Activated CD8-positive, alpha-beta memory T cell treated with anti-CD3 and anti-CD28 coated beads for 24 hours (primary cell): ENCODE measurements around the gene ZFP1.
"Not testable (repeated sequence)": the region's sequence is repeated elsewhere in the genome, so short reads cannot be mapped to it uniquely, and the experiment has no call there.

Experiments
- DNase-seq: peaks from one replicate; pipeline ENCODE4 v3.0.0-alpha.2; 2020

Gene ZFP1

DNA sequence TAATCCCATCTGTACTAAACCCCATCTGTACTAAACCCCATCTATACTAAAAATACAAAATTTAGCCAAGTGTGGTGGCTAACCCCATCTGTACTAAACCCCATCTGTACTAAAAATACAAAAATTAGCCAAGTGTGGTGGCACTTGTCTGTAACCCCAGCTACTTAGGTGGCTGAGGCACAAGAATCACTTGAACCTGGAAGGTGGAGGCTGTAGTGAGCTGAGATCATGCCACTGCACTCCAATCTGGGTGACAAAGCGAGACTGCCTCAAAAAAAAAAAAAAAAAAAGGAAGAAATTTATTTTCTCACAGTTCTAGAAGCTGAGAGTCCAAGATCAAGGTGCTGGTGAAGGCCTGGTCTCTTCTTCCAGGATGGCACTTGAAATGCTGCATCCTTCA lies 12.1 kb downstream of the ZFP1 start:
- no peak for DNase-seq

DNA sequence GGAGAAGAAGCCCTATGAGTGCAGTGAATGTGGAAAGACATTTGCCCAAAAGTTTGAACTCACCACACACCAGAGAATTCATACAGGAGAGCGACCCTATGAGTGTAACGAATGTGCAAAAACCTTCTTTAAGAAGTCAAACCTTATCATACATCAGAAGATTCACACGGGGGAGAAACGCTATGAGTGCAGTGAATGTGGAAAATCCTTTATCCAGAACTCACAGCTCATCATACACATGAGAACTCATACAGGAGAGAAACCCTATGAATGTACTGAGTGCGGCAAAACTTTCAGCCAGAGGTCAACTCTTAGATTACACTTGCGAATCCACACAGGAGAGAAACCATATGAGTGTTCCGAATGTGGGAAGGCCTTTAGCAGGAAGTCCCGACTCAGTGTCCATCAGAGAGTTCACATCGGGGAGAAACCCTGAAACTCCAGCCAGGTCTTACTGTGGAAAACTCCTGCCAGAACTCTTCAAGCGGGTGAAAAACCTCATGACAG lies 21.6 kb downstream of the ZFP1 start:
- no peak for DNase-seq

DNA sequence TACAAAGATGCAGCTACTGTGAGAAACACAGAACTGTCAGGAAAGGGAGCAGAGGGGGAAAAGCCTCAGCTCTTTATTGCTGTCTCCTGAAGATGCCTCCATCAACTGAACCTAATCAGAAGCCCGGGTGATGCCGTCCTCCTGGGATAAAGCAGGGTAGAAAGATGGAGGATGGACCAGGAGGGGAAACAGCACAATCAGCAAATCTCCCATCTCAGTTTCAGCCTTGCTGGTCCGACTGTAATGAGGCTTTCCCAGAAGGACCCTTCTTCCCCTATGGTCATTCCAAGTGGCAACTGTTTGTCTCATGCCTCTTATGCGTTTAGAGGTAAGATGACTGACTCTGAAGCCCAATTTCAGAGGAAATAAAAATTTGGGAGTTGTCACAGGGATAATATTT lies 24.3 kb downstream of the ZFP1 start:
- no peak for DNase-seq

DNA sequence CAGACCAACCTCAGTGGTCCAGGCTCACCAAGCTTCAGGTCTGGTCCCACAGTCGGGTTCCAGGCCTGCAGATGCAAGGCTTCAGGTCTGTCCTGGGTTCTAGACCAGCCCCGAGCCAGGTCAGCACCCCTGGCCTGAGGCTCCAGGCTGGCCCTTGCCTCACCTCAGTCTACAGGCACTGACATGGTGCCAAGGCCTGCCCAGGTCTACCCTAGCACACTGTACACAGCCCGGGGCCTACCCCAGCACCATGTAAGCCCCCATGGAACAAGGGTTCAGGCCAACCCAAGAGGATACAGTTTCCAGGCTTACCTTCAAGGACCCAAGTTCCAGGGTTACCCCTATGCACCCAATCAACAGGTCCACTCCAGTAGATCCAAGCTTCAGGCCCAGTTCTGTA lies 26.8 kb downstream of the ZFP1 start:
- DNase-seq: no peak

DNA sequence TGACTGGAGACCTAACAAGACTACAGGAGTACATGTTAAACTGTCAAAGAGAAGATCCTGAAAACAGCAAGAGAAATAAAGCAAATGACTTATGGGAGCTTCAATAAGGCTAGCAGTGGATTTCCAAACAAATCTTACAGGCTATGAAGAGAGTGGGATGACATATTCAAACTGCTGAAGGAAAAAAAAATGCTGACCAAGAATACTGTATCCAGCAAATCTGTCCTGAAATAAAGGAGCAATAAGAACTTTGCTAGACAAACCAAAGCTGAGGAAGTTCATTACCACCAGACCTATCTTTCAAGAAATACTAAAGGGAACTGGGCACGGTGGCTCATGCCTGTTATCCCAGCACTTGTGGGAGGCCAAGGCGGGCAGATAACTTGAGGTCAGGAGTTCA lies 28.6 kb downstream of the ZFP1 start:
- no peak for DNase-seq

DNA sequence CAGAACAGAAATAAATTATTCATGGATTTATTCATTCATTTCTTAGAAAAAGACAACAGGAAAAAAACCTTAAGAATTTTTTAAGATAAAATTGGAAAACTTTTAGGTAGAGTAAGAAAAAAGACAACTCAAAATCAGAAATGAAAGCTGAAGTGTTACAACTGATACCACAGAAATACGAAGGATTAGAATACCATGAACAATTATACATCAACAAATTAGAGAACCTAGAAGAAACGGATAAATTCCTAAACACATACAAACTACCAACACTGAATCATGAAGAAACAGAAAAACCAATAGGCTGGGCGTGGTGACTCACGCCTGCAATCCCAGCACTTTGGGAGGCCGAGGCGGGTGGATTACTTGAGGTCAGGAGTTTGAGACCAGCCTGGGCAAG lies 30.9 kb downstream of the ZFP1 start:
- no peak for DNase-seq

DNA sequence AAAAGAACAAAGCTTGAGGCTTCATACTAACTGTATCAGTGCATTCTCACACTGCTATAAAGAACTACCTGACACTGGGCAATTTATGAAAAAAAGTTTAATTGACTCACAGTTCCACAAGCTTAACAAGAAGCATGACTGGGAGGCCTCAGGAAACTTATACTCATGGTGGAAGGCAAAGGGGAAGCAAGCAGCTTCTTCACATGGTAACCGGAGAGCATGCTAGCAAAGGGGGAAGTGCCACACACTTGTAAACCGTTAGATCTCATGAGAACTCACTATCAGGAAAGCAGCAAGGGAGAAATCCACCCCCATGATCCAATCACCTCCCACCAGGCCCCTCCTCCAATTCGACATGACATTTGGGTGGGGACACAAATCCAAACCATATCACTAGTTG lies 33.3 kb downstream of the ZFP1 start:
- DNase-seq: no peak

DNA sequence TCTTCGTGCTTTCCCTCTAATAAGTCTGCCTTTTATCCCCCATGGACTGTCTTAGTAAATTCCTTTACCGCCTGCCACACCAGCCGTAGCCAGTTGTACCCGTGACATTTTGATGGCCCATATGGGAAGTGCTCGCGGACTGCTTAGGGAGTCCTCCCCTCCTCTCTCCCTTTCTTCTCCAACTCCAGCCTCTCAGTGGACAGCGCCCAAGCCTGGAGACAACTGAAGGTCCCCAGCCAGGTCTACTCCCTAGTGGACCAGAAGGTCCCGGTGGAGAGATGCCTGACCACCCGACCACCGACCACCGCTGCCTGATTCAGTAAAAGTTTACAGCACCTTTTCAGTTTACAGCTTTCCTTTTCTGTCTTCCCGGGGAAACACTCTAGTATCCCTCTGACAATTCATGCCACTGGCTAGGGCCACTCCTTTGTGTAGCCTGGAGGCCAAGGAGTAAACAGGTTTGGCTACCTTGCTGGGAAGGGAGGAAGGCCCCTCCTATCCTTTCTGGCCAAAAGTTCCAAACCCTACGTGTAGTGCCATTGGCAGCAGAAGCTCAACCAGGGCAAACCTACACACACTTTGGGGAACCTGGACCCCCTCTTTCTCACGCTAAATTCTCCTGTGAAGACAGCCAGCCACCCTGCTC lies 40.6 kb downstream of the ZFP1 start:
- no peak for DNase-seq

DNA sequence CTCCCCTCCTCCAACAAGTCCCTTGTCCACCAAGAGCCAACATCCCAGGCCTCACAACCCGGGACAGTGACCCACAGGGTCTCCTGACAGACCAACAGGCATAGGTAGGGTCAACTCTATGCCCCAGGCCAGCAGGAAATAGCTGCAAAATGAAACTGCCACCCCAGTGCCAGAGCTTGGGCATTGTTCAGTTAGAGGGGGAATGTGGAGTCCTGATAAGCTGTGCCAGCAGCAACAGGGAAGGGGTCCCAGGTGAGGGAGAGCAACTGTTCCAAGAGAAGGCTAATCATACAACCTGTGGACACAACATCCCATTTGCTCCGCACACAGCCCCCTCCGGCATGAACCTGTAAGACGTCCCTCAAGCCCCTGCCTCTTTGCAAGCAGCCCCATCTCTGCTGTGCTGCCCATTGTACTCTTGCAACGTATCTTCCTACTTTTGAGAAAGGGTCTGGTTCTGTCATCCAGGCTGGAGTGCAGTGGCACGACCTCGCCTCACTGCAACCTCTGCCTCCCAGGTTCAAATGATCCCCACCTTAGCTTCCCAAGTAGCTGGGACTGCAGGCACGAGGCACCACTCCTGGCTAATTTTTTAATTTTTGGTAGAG lies 41.4 kb downstream of the ZFP1 start:
- no peak for DNase-seq

DNA sequence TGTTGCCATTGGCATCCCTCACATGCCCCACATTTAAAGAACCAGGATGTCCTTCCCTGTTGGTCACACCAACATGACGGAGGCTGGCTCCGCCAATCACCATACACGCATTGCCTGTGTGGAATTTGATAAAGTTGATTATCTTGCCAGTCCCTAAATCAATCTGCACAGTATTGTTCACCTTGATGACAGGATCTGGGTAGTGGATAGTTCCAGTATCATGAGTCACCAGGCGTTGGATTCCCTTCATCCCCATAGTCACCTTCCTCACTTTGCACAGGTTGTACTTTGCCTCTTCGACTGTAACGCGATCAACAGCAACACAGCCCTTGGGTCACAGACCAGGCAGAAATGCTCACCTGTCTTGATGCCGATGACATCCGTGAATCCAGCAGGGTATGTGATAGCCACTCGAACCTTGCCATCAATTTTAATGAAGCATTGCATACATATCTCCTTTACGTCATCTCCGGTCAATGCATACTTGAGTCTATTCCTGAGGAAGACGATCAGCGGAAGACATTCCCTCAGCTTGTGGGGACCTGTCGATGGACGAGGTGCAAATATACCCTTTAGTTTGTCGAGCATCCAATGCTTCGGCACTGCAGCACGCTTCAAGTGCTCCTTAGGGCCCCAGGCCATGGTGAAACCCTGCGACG lies 44.4 kb downstream of the ZFP1 start:
- no peak for DNase-seq

DNA sequence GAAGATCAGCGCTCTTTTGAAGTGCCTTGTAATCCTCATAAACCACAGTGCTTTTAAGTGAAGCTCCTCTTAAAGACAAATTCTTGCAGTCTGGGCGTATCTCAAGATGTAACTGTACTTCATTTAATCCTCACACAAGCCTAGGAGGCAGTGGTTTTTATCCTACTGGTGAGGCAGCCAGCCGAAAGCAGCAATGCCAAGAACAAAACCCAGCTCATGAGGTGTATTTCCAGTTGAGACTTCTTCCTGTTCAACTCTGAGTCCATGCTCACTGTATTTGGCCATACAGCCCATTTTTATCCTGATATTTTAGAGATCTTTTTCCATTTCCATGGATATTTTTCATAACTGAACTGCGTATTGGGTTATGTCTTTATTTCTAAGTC lies 44.9 kb downstream of the ZFP1 start:
- DNase-seq: no peak

DNA sequence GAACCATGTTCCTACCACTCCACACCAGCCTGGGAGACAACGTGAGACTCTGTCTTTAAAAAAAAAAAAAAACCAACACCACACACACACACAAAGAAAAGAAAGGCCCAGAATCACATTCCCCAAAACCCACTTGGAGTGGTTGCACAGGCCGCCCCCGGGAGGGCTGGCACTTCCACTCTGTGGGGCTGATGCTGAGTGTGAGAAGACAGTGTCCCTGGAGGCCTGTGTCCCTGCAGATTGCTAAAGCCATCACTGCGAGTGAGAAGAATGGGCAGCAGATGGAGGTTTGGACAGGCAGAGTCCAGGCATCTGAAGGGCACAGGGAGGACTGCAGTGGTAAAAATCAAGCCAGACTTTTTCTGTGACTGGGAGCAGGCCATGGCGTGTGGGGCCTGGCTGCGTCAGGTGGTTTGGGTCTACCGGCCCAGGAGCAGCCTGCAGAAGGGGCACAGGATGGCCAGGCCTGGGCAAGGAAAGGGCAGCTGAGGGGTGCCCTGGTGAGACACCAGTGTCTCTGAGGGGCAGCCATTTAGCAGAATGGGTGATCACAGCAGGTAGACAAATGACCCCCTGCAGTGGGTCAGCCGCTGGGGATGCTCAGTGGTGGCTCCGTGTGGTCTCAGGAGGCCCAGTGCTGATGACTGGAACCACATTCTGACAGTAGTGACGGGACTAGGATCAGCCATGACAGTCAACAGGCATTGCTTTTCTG lies 45.6 kb downstream of the ZFP1 start:
- DNase-seq: no peak

DNA sequence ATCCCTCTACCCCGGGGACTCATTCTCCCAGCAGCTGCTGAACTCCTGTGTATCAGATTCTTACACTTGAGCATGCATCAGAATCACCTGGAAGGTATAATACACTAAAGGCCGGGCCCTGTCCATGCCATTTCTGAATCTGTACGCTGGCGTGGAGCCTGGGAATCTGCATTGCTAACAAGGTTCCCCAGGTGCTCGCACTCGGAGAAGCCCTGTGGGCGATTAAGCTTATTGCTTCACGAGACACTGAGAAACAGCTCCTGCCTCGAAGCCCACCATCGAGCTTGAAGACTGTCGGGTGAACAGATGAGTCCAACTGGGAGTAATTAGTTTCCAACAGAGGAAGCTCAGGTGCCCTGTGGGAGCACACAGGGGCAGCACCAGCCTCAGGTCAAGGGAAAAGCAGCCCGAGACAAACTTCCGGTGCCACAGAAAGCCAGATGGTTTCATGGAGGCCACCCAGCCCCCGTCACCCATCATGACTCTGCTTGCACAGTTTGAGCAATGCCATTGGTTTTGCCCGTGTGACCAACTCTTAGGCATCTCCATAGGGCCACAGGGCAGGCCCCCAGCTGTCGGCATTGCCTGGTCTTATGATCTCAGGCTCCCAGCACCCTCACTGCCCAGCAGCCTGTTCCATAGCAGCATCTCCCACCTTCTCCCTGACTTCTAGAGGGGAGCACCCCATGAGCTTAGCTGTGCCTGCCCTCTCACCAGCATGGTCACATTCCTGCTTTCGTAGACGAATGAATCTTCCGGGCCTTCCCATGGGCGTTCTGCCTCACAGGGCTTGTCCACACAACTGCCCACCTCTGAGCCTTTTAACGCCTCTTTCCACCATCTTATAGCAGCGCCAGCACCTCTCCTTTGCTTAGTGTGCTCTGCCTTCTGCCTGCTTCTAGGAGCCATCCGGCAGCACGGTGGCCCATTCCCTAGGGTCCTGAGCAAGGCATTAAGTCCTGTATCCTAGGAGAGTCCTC lies 47.8 kb downstream of the ZFP1 start:
- peak; percentile 49 for DNase-seq

DNA sequence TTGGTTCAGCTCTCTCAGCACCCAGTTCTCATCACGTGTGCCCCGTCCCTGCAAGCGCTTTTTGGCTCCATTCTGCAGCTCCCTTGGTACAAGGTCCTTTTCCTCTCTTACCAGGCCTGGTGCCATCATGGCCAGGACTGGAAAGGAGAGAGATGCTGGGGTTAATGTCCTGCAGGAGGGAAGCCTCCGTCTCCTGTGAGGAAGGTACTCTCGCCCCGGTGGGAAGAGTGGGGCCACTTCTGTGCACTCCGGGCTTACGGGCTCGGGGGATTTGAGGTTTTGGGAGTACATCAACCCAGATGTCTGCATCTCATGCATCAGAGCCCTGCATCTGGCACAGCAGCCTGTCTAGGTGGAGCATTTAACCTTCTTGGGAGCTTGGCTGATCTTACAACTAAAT lies 48.5 kb downstream of the ZFP1 start:
- DNase-seq: peak; percentile 47

DNA sequence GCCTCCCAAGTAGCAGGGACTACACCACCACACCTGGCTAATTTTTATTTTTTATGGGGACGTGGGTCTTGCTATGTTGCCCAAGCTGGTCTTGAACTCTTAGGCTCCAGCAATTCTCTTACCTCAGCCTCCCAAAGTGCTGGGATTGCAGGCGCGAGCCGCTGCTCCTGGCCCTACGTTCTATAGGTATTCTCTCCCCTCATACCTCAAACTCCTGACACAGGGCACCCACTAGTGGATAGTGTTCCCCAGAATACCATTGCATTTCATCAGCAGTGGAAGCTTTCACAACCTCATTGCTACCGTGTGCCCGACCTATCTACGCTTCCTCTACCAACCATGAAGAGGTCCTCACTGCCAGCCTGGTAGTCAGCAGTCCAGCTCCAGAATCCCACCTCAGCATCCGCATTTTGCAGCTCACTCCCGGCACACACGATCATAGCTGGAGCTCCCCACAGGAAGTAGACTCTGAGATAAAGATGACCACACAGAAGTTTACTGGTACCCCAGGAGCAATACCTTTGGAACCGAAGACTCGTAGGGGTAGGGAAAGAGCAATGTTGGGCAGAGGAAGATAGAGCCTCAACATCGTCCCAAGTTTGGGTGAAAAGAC lies 49.3 kb downstream of the ZFP1 start:
- peak; percentile 43 for DNase-seq

DNA sequence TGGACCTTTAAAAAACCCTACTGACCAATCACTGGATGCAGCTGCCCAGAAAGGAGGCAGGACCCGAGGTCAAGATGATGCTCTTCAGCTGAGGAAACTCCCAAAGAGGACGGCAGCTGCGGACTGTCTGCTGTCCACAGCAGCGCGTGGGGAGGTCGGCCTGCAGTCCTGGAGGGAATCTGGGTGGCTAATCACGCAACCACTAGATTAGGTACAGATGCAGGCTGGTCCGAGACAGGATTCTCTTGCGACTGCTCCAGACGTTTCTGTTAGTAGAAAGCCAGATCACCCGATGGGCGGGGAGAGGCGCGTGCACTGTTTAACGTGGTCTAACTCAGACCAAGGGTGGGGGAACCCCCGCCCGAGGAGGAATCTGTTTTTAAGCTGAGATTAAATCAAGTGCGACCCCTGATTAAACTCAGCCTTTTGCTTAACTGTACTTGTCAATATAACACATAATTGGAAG lies 49.8 kb downstream of the ZFP1 start:
- DNase-seq: peak; percentile 52

DNA sequence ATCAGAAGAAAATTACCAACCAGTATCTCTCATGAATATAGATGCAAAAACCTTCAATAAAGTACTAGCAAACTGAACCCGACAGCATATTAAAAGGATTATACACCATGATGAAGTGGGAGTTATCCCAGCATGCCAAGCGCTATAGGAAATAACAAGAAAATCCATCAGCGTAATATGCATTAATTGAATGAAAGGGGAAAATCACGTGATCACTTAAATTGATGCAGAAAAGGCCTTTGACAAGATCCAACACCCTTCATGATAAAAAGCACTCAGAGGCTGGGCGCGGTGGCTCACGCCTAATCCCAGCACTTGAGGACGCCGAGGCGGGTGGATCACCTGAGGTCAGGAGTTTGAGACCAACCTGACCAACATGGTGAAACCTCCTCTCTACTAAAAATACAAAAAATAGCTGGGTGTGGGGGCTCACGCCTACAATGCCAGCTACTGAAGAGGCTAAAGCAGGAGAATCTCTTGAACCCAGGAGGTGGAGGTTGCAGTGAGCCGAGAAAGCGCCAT lies 53.8 kb downstream of the ZFP1 start:
- no peak for DNase-seq

DNA sequence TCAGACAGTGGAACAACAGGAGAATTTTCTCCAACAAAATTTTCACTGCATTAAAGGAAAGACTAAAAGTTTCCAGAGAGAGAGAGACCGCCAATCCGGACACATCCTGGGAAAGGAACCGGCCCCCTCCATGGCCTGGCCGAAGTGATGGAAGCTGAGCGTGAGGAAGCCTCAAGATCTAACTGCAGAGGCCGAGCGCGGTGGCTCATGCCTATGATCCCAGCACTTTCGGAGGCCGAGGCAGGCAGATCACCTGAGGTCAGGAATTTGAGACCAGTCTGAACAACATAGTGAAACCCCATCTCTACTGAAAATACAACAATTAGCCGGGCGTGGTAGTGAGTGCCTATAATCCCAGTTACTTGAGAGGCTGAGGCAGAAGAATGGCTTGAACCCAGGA lies 54.8 kb downstream of the ZFP1 start:
- DNase-seq: no peak

DNA sequence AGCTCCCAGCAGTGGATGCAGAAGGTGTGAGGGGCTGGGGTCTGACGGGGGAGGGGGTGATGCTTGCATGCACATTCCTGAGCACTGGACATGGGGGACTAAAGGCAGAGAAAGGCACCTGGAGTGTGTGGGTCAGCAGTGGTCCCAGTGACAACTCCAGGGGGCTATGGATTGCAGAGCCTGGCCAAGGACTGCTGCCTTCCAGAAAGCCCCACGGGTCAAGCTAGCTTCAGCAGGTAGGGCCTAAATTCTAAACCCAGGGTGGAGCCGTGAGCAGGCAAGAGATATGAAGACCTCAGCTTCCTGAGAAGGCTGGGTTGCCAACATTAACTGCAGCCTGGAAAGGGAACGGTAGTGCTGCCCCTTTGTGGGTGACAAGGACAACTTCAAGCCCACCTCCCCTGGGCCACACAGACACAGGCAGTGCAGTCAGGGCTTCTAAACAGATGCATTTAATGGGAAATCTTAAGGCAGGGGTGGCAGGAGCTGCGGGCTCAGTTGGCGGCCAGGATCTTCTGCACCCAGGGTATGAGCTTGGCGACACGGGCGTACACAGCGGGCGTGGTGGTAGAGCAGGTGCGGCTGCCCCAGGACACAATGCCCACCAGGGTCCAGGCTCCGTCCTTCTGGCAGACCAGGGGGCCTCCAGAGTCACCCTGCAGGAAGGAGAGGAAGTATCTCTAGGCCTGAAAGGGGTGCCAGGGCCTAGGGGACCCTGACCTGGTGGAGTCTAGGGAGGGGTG lies 55.5 kb downstream of the ZFP1 start:
- DNase-seq: no peak

DNA sequence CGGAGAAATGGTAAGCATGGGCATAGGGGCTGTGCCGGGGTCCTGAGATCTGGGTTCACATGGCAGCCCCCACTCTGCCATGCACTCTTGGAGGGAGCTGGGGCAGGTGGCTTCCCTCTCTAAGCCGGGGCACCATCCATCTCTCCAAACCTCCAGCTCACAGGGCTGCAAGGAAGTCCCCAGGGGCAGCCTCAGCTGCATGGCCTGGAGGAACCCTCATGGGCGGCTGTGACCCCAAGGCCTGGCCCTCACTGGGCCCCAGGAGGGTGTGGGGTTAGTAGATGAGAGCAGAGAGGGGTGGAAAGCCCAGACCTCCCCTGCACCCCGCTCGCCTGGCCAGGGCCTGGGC lies 56.1 kb downstream of the ZFP1 start:
- DNase-seq: no peak

DNA sequence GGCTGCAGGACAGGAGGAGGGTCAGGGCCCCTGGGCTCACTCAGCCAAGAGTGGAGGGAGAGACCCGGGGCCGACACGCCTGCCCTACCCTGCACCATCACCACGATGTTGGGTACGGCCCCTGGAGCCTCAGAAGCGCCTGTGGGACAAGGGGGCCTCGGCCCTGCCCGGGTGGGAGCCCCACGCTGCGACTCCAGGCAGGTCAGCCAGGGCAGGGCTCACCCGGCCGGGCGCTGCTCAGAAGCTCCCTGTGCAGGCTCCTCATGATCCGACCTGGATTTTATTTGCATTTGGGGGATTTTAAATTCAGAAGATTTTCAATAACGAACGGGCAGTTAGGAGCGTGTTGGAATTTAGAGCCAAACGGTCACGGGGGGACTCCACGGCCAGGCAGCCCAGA lies 56.6 kb downstream of the ZFP1 start:
- not testable (repeated sequence) for DNase-seq
